MM.1S (cell line): Measurements from ENCODE around the gene AGXT.

Experiments used
- CTCF ChIP-seq: fragments of 300-600 bp; sonication (generic); IDR thresholded peaks from 2 replicates; pipeline ENCODE4 v1.5.1; 2016; ENCODE audit warnings: antibody characterized with exemption, low read length, mixed read lengths
- EZH2 ChIP-seq: fragments of 300-600 bp; sonication (generic); optimal IDR thresholded peaks from 2 replicates; pipeline ENCODE3; 2017; ENCODE audit warnings: low read depth, mild to moderate bottlenecking, antibody characterized with exemption, low read length, mixed read lengths
- EZH2phosphoT487 ChIP-seq: fragments of 300-600 bp; sonication (generic); IDR thresholded peaks from 2 replicates; pipeline ENCODE4 v1.6.1; 2018; ENCODE audit warnings: antibody characterized with exemption, low read length

GRCh38 chr2:240925568-240926515, 57.2 kb downstream of the AGXT start:
- TF ChIP-seq CTCF (no peak), EZH2phosphoT487 (no peak), EZH2 (no peak)
